Sigmoid colon (tissue), 7 donors: ENCODE measurements around the gene ORC2. TPM values are rescaled to one million over a fixed set of nuclear protein-coding genes. Genes with fewer than 3 reads are reported as not detected.
A peak's percentile ranks its signal among the peaks of the same experiment; 100 is the strongest.

ENCODE experiments used
- DNase-seq: peaks from one replicate; pipeline ENCODE4 v3.0.0-alpha.2; 2019
- H3K27ac ChIP-seq, 4 donors: fragments of 200-600 bp; sonication (generic); one replicate each; pipeline ENCODE4 v1.5.1; 2016 to 2019; ENCODE audit warnings: mild to moderate bottlenecking in 1 of 4
- H3K27me3 ChIP-seq, 3 donors: fragments of 200-600 bp; sonication (generic); one replicate each; pipeline ENCODE4 v1.5.1; 2019; ENCODE audit warnings: mild to moderate bottlenecking in 1 of 3
- H3K36me3 ChIP-seq, 4 donors: fragments of 200-600 bp; sonication (generic); one replicate each; pipeline ENCODE4 v1.5.1; 2016 to 2019
- H3K4me1 ChIP-seq, 4 donors: fragments of 200-600 bp; sonication (generic); one replicate each; pipeline ENCODE4 v1.5.1; 2017 to 2019
- H3K4me3 ChIP-seq, 4 donors: fragments of 200-600 bp; sonication (generic); one replicate each; pipeline ENCODE4 v1.5.1; 2017 to 2019; ENCODE audit warnings: mild to moderate bottlenecking in 2 of 4, moderate library complexity in 1 of 4
- H3K9me3 ChIP-seq, 4 donors: fragments of 200-600 bp in 3 of 4; sonication (generic) in 3 of 4; one replicate each; pipeline versions ENCODE4 v1.5.1 to v1.6.1; 2013 to 2019
- EP300 ChIP-seq, 4 donors: sonication (generic); formaldehyde crosslinking; IDR thresholded peaks; one replicate each; pipeline ENCODE4 v1.6.1; 2017; ENCODE audit warnings: antibody characterized with exemption in 4 of 4
- POLR2A ChIP-seq, 2 donors: fragments of 450-650 bp; IDR thresholded peaks; one replicate each; pipeline ENCODE4 v1.6.1; 2016; ENCODE audit warnings: antibody characterized with exemption in 2 of 2, mild to moderate bottlenecking in 2 of 2, moderate library complexity in 2 of 2
- POLR2AphosphoS5 ChIP-seq, 4 donors: sonication (generic); formaldehyde crosslinking; IDR thresholded peaks; one replicate each; pipeline ENCODE4 v1.6.1; 2017; ENCODE audit warnings: antibody characterized with exemption in 4 of 4
- WGBS, 2 donors: extraction: QIAGEN DNeasy Blood & Tissue Kit; methylation state at CpG; one replicate each; pipeline ENCODE4 v1.1.7; 2013; 5-methylcytosine and 5-hydroxymethylcytosine counted together
- intact Hi-C: fragments of 100-400 bp; cut with DNase I; formaldehyde crosslinking; loops from one replicate; pipeline ENCODE4 v1.15.1; 2023
- polyA plus RNA-seq, 3 donors: library from polyadenylated mRNA; stranded (reverse); fragments of 200-250 nt; gene quantifications; one replicate each; pipeline ENCODE4 v1.2.3, GENCODE V29; 2013
- total RNA-seq, 4 donors: library from RNA; depleted of rRNA; stranded (reverse); fragments of >200 nt; gene quantifications; one replicate each; pipeline ENCODE4 v1.1.0, GENCODE V29; 2016
- TF ChIP-seq, protein P1 (sequence below), 4 experiments: fragments of 450-650 bp in 3 of 4; fragments of 200-600 bp in 1 of 4; IDR thresholded peaks; one replicate each; pipeline ENCODE4 v1.5.1; 2016 to 2019; ENCODE audit warnings: antibody characterized with exemption in 4 of 4, mild to moderate bottlenecking in 3 of 4, moderate library complexity in 2 of 4
- donor health status: healthy with polysubstance abuse.
- donor health status: Bipolar disorder and iron deficiency.
- donor health status: healthy.

Gene ORC2
- 10 to 100 TPM; 12.9 to 19.3 (median 15.7) TPM for total RNA-seq
- 10 to 100 TPM in 1 of 3 donors, 1 to 10 TPM in 2; 3.6 to 12.9 (median 5.8) TPM for polyA plus RNA-seq

GRCh38 chr2:200963124-200963917 lies at the start of gene ORC2:
ORC2 (minus strand) TSS chr2:200963660; CDS start chr2:200958123, 5,537 bp downstream.
- DNase-seq = peak; percentile 97
- H3K4me1 ChIP-seq = peaks cover 0 to 28% (median 16%) of the 10 kb centered on the region in 4 donors
- TF ChIP-seq POLR2A (IDR thresholded peaks at IDR 0.05) (no peak), POLR2AphosphoS5 (IDR thresholded peaks at IDR 0.05) (peak; percentile 16 to 73 (median 70)), EP300 (IDR thresholded peaks at IDR 0.05) (no peak)
- TF ChIP-seq, protein P1, sequence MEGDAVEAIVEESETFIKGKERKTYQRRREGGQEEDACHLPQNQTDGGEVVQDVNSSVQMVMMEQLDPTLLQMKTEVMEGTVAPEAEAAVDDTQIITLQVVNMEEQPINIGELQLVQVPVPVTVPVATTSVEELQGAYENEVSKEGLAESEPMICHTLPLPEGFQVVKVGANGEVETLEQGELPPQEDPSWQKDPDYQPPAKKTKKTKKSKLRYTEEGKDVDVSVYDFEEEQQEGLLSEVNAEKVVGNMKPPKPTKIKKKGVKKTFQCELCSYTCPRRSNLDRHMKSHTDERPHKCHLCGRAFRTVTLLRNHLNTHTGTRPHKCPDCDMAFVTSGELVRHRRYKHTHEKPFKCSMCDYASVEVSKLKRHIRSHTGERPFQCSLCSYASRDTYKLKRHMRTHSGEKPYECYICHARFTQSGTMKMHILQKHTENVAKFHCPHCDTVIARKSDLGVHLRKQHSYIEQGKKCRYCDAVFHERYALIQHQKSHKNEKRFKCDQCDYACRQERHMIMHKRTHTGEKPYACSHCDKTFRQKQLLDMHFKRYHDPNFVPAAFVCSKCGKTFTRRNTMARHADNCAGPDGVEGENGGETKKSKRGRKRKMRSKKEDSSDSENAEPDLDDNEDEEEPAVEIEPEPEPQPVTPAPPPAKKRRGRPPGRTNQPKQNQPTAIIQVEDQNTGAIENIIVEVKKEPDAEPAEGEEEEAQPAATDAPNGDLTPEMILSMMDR (IDR thresholded peaks at IDR 0.05) = peak; percentile 61 to 78 (median 70)
- peak within 1 kb of the TSS; percentile 71 to 98 (median 91) for H3K4me3 ChIP-seq
- H3K36me3 ChIP-seq = no peaks in the 10 kb centered on the region
- WGBS, 2 donors = 0% methylated on average over 61 of the region's 61 CpGs
- intact Hi-C loops = loop anchor here (2.0 to 10.0 kb wide), 4 partner anchors 101 to 271 kb away; partner anchors contain the start of genes CLK1 and NDUFB3
- H3K27ac ChIP-seq = peak within 1 kb of the TSS; percentile 84 to 96 (median 90)
- H3K27me3 ChIP-seq = no peaks in the 10 kb centered on the region
- no peaks in the 10 kb centered on the region for H3K9me3 ChIP-seq

DNA sequence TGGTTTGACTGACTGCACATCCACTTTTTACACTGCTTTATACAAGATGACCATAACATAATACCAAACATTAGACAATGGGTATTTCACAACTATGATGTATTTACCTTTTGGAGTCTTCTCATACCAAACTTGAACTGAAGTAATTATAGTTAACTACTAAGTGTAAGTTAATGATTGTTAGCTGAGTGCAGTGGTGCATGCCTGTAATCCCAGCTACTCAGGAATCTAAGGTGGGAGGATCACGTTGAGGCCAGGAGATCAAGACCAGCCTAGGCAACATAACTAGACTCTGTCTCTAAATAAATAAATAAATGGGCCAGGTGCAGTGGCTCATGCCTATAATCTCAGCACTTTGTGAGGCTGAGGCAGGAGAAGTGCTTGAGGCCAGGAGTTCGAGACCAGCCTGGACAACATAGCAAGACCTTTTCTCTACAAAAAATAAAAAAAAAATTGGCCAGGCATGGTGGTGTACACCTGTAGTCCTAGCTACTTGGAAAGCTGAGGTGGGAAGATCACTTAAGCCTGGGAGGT lies 44.9 kb upstream of the ORC2 start:
- Histone ChIP-seq H3K9me3 (no peaks in the 10 kb centered on the region), H3K27ac (no peak overlapping the region), H3K4me1 (no peaks in the 10 kb centered on the region), H3K36me3 (peaks cover 0 to 53% (median 25%) of the 10 kb centered on the region in 4 donors), H3K27me3 (no peaks in the 10 kb centered on the region), H3K4me3 (no peak overlapping the region)
- WGBS, 2 donors = 32 to 82% methylated on average over 2 of the region's 2 CpGs
- TF ChIP-seq POLR2AphosphoS5 (IDR thresholded peaks at IDR 0.05) (no peak), POLR2A (IDR thresholded peaks at IDR 0.05) (no peak), EP300 (IDR thresholded peaks at IDR 0.05) (no peak)
- TF ChIP-seq, protein P1 (IDR thresholded peaks at IDR 0.05) = no peak
- intact Hi-C loops = no loop called here
- DNase-seq = no peak

DNA sequence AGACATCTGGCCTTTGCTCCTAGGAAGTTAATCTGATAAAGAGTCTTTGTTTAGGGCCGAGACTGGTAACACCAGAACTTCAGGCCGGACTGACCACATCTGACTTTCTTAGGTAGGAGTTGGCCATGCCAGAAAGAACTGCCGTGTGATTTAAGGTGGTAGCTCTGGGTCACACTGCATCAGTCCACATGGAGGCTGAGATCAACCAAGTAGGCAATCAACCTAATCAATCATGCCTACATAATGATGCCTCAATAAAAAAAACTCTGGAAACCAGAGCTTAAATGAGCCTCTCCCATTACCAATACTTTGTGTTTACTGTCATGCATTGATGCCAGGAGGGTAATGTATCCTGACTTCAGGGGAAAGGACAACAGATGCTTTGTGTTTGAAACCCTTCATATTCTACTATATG lies 44.1 kb upstream of the ORC2 start:
- H3K4me3 ChIP-seq = no peak overlapping the region
- no peaks in the 10 kb centered on the region for H3K4me1 ChIP-seq
- H3K36me3 ChIP-seq = peaks cover 0 to 58% (median 27%) of the 10 kb centered on the region in 4 donors
- TF ChIP-seq EP300 (IDR thresholded peaks at IDR 0.05) (no peak), POLR2AphosphoS5 (IDR thresholded peaks at IDR 0.05) (no peak), POLR2A (IDR thresholded peaks at IDR 0.05) (no peak)
- TF ChIP-seq, protein P1 (IDR thresholded peaks at IDR 0.05) = no peak
- H3K9me3 ChIP-seq = no peaks in the 10 kb centered on the region
- no peaks in the 10 kb centered on the region for H3K27me3 ChIP-seq
- no peak overlapping the region for H3K27ac ChIP-seq
- intact Hi-C loops = no loop called here
- DNase-seq = no peak
- WGBS, 2 donors = 23 to 70% methylated on average over 3 of the region's 3 CpGs

DNA sequence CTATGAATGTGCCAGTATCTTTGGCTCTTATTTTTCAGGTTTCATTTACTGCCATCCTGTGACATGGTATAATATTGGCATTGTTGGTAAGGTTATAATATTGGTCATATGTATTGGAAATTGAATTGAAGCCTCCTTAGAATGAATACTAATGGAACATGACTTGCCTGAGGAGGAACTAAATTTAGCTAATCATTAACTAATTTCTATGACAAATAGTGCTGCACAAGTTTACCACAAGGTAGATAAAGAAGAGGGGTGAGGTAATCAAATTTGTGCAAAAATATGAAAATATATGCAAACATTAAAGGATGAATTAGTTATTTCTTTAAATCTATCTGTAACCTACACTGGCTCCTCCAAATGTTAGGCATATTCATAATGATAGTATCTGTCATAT lies 43.2 kb upstream of the ORC2 start:
- Histone ChIP-seq H3K36me3 (peaks cover 0 to 62% (median 27%) of the 10 kb centered on the region in 4 donors), H3K27me3 (no peaks in the 10 kb centered on the region), H3K4me1 (no peaks in the 10 kb centered on the region), H3K4me3 (no peak overlapping the region), H3K27ac (no peak overlapping the region), H3K9me3 (no peaks in the 10 kb centered on the region)
- intact Hi-C loops = no loop called here
- TF ChIP-seq EP300 (IDR thresholded peaks at IDR 0.05) (no peak), POLR2AphosphoS5 (IDR thresholded peaks at IDR 0.05) (no peak), POLR2A (IDR thresholded peaks at IDR 0.05) (no peak)
- TF ChIP-seq, protein P1 (IDR thresholded peaks at IDR 0.05) = no peak
- DNase-seq = no peak
